ENCODE data around the gene MRPL14.

Gene MRPL14

GRCh38 chr6:44135173-44135758 is 8.0 kb upstream of the MRPL14 start:
- no peak for DNase-seq (ENCODE audit: low read depth)
- TF ChIP-seq, protein P1, sequence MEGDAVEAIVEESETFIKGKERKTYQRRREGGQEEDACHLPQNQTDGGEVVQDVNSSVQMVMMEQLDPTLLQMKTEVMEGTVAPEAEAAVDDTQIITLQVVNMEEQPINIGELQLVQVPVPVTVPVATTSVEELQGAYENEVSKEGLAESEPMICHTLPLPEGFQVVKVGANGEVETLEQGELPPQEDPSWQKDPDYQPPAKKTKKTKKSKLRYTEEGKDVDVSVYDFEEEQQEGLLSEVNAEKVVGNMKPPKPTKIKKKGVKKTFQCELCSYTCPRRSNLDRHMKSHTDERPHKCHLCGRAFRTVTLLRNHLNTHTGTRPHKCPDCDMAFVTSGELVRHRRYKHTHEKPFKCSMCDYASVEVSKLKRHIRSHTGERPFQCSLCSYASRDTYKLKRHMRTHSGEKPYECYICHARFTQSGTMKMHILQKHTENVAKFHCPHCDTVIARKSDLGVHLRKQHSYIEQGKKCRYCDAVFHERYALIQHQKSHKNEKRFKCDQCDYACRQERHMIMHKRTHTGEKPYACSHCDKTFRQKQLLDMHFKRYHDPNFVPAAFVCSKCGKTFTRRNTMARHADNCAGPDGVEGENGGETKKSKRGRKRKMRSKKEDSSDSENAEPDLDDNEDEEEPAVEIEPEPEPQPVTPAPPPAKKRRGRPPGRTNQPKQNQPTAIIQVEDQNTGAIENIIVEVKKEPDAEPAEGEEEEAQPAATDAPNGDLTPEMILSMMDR (IDR thresholded peaks at IDR 0.05; ENCODE audit: control insufficient read depth, insufficient read depth, low read depth, low read length, missing control alignments), result no peak
- H3K4me3 ChIP-seq (ENCODE audit: control insufficient read depth, low read depth, low read length), result no peak overlapping the region

DNA sequence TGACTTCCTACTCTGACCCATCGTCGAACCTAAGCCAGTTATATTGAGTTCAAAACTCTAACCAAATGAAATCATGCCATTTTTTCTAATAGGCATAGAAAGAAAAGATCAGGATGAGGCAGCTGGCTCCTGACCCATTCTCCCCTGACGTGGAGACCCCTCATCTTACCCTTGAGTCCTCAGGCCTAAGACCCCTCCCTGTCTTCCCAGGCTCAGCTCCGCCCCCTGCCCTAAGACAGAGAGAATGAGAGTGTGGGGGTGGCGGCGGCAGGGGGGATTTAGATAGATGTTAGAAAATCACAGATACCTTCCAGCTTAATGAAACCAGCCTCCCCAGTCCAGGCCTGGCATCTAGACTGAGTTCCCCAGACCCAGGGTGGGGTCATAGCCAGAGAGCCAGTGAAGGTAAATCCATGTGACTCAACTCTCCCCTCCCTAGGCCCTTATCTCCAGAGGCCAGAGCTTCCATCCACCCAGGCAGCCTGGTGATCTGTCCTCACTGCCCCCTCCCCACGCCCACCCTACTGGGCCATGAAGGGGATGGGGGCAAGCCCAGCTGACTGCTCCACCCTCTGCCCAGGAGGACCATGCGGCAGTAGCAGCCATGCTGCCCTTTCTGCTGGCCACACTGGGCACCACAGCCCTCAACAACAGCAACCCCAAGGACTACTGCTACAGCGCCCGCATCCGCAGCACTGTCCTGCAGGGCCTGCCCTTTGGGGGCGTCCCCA is 6.9 kb upstream of the MRPL14 start:
- no peak for DNase-seq (ENCODE audit: low read depth)
- no peak overlapping the region for H3K4me3 ChIP-seq (ENCODE audit: control insufficient read depth, low read depth, low read length)
- TF ChIP-seq, protein P1 (IDR thresholded peaks at IDR 0.05; ENCODE audit: control insufficient read depth, insufficient read depth, low read depth, low read length, missing control alignments), result no peak

DNA sequence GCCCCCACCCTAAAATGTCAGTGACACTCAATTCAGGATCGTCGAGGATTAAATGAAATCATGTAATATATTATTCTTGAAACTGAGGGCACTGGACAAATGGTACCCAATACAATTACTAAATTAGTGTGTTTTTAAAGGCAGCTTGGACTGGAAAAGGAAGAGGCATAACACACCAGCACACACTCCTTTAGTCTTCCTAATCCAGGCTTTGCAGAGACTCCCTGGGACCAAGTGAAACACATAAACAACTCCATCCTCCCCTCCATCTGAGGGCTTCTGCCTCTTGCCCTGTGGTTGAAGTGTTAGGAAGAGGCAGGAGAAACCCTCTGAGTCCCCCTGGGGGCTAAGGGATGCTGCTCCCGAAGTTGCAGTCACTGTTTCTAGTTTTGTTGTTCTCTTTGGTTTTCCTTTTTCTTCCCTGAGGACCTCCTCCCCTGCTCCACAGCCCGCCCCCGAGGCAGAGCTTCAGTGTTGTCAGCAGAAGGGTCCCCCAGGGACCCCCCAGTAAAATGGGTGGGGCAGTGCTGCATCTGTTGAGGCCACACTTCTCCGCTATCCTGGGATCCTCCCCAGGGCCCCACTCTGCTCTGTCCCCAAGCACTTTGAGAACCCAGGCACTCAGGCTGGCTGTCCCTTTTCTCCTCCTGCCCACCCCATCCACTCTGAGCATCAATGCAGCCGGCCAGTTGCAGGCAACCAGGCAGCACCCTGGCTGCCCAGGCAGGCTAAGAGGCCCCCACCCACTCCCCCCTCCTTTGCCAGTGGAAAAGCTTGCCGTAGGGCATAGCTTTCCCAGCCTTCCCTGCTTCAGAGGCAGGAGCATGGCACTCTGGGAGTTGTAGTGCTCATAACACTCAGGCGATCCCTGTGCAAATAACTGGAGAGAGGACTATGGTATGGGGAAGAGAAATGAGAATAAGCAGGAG is 6.0 kb upstream of the MRPL14 start:
- TF ChIP-seq, protein P1 (IDR thresholded peaks at IDR 0.05; ENCODE audit: control insufficient read depth, insufficient read depth, low read depth, low read length, missing control alignments), result no peak
- no peak for DNase-seq (ENCODE audit: low read depth)
- H3K4me3 ChIP-seq (ENCODE audit: control insufficient read depth, low read depth, low read length), result no peak overlapping the region

DNA sequence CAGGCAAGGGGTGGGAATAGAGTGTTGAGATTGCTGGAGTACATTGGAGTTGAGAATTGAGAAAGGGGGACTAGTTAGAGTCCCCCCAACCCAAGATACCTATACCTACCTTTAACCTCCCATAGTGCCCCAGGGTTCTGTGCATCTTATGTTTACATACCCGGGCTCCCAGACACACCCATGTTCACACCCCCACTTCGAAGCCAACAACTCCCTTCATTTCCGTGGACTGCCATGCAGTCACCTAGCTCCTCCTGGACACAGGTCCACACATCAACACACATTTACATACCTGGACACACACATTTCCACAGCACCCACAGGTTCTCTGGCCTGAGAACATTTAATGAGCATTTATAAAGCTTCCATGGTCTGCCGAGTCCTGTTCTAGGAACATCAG is 5.2 kb upstream of the MRPL14 start:
- H3K4me3 ChIP-seq (ENCODE audit: control insufficient read depth, low read depth, low read length), result no peak overlapping the region
- no peak for DNase-seq (ENCODE audit: low read depth)
- TF ChIP-seq, protein P1 (IDR thresholded peaks at IDR 0.05; ENCODE audit: control insufficient read depth, insufficient read depth, low read depth, low read length, missing control alignments), result no peak

DNA sequence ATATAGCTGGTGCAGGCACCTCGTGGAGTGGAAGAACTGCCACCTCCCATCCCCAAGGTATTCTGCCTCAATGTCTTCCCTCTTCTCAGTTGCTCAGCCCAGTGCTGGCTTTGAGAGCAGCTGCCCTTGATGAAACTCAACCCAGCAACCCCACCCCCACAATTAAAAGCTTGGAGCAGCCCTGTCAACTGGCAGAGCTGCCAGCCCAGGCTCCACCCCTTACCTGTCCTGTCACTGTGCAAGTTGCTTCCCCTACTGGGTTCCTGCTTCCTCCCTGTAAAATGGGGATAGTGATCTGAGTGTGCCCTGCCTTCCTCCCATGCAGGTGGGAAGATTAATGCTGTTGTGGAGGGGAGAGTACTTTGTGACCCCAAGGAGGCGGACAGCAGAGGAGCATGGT is 4.6 kb upstream of the MRPL14 start:
- TF ChIP-seq, protein P1 (IDR thresholded peaks at IDR 0.05; ENCODE audit: control insufficient read depth, insufficient read depth, low read depth, low read length, missing control alignments), result no peak
- DNase-seq (ENCODE audit: low read depth), result no peak
- no peak overlapping the region for H3K4me3 ChIP-seq (ENCODE audit: control insufficient read depth, low read depth, low read length)

GRCh38 chr6:44129841-44130322 is 2.6 kb upstream of the MRPL14 start:
- TF ChIP-seq, protein P1 (IDR thresholded peaks at IDR 0.05; ENCODE audit: control insufficient read depth, insufficient read depth, low read depth, low read length, missing control alignments), result no peak
- H3K4me3 ChIP-seq (ENCODE audit: control insufficient read depth, low read depth, low read length), result no peak overlapping the region
- no peak for DNase-seq (ENCODE audit: low read depth)

Data from AG09309 (cell line).